ENCODE data around the gene MAP3K5. TPM values are rescaled to one million over a fixed set of nuclear protein-coding genes. Genes with fewer than 3 reads are reported as not detected.

The MAP3K5 gene
- total and polyA plus RNA-seq, 9 of the 15 experiments (the other 6 are each of a cell fraction or from before 2014, with no cell fraction given): 2.2 to 13.0 (median 9.9) TPM

DNA sequence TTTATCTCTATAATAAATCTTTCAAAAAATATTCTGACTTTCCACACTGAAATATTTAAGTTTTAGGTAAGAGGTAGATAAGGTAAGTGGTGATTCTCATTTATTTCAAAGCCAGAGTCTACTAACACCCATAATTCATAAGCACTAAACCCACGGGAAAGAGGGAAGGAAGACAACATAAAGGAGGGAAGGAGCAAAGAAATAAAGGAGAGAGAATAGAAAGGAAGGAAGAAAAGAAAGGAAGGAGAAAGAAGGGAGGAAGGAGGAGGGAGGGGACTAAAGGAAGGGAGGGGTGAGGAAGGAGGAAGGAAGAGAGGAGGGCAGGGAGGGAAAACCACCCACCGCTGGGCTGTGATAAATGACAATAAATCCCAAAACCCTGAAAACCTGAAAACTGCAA lies 25.2 kb downstream of the MAP3K5 start (continued):
- TF ChIP-seq, protein P1, sequence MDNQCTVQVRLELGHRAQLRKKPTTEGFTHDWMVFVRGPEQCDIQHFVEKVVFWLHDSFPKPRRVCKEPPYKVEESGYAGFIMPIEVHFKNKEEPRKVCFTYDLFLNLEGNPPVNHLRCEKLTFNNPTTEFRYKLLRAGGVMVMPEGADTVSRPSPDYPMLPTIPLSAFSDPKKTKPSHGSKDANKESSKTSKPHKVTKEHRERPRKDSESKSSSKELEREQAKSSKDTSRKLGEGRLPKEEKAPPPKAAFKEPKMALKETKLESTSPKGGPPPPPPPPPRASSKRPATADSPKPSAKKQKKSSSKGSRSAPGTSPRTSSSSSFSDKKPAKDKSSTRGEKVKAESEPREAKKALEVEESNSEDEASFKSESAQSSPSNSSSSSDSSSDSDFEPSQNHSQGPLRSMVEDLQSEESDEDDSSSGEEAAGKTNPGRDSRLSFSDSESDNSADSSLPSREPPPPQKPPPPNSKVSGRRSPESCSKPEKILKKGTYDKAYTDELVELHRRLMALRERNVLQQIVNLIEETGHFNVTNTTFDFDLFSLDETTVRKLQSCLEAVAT (IDR thresholded peaks at IDR 0.05): peak in 1 of 2 experiments; percentile 87; a peak in 2 of 4 replicates
- TF ChIP-seq, protein P2, sequence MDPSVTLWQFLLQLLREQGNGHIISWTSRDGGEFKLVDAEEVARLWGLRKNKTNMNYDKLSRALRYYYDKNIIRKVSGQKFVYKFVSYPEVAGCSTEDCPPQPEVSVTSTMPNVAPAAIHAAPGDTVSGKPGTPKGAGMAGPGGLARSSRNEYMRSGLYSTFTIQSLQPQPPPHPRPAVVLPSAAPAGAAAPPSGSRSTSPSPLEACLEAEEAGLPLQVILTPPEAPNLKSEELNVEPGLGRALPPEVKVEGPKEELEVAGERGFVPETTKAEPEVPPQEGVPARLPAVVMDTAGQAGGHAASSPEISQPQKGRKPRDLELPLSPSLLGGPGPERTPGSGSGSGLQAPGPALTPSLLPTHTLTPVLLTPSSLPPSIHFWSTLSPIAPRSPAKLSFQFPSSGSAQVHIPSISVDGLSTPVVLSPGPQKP (CRISPR knock-in tag; IDR thresholded peaks at IDR 0.05): no peak
- peak; percentile 79; the same call in 1 of the 2 replicates for TF ChIP-seq HLTF (IDR thresholded peaks at IDR 0.05)
- no peak for TF ChIP-seq SREBF2 (CRISPR knock-in tag; IDR thresholded peaks at IDR 0.05)
- no peak for TF ChIP-seq SNIP1 (IDR thresholded peaks at IDR 0.05; ENCODE audit: low read depth)
- TF ChIP-seq, protein P3, sequence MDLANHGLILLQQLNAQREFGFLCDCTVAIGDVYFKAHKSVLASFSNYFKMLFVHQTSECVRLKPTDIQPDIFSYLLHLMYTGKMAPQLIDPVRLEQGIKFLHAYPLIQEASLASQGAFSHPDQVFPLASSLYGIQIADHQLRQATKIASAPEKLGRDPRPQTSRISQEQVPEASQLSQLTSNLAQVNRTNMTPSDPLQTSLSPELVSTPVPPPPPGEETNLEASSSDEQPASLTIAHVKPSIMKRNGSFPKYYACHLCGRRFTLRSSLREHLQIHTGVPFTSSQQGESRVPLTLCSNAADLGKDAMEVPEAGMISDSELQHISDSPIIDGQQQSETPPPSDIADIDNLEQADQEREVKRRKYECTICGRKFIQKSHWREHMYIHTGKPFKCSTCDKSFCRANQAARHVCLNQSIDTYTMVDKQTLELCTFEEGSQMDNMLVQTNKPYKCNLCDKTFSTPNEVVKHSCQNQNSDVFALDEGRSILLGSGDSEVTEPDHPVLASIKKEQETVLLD (IDR thresholded peaks at IDR 0.05): 0 out of 2 replicates have a peak, but pooled peaks have one; percentile 58
- TF ChIP-seq, protein P4, sequence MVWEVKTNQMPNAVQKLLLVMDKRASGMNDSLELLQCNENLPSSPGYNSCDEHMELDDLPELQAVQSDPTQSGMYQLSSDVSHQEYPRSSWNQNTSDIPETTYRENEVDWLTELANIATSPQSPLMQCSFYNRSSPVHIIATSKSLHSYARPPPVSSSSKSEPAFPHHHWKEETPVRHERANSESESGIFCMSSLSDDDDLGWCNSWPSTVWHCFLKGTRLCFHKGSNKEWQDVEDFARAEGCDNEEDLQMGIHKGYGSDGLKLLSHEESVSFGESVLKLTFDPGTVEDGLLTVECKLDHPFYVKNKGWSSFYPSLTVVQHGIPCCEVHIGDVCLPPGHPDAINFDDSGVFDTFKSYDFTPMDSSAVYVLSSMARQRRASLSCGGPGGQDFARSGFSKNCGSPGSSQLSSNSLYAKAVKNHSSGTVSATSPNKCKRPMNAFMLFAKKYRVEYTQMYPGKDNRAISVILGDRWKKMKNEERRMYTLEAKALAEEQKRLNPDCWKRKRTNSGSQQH (CRISPR knock-in tag; IDR thresholded peaks at IDR 0.05): 0 out of 2 replicates have a peak, but pooled peaks have one; percentile 74
- peak; percentile 55; the same call in 1 of the 2 replicates for TF ChIP-seq SMARCA4 (IDR thresholded peaks at IDR 0.05)
- TF ChIP-seq, protein P5, sequence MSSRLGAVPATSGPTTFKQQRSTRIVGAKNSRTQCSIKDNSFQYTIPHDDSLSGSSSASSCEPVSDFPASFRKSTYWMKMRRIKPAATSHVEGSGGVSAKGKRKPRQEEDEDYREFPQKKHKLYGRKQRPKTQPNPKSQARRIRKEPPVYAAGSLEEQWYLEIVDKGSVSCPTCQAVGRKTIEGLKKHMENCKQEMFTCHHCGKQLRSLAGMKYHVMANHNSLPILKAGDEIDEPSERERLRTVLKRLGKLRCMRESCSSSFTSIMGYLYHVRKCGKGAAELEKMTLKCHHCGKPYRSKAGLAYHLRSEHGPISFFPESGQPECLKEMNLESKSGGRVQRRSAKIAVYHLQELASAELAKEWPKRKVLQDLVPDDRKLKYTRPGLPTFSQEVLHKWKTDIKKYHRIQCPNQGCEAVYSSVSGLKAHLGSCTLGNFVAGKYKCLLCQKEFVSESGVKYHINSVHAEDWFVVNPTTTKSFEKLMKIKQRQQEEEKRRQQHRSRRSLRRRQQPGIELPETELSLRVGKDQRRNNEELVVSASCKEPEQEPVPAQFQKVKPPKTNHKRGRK (tag; IDR thresholded peaks at IDR 0.05): peak; percentile 83
- TF ChIP-seq, protein P6, sequence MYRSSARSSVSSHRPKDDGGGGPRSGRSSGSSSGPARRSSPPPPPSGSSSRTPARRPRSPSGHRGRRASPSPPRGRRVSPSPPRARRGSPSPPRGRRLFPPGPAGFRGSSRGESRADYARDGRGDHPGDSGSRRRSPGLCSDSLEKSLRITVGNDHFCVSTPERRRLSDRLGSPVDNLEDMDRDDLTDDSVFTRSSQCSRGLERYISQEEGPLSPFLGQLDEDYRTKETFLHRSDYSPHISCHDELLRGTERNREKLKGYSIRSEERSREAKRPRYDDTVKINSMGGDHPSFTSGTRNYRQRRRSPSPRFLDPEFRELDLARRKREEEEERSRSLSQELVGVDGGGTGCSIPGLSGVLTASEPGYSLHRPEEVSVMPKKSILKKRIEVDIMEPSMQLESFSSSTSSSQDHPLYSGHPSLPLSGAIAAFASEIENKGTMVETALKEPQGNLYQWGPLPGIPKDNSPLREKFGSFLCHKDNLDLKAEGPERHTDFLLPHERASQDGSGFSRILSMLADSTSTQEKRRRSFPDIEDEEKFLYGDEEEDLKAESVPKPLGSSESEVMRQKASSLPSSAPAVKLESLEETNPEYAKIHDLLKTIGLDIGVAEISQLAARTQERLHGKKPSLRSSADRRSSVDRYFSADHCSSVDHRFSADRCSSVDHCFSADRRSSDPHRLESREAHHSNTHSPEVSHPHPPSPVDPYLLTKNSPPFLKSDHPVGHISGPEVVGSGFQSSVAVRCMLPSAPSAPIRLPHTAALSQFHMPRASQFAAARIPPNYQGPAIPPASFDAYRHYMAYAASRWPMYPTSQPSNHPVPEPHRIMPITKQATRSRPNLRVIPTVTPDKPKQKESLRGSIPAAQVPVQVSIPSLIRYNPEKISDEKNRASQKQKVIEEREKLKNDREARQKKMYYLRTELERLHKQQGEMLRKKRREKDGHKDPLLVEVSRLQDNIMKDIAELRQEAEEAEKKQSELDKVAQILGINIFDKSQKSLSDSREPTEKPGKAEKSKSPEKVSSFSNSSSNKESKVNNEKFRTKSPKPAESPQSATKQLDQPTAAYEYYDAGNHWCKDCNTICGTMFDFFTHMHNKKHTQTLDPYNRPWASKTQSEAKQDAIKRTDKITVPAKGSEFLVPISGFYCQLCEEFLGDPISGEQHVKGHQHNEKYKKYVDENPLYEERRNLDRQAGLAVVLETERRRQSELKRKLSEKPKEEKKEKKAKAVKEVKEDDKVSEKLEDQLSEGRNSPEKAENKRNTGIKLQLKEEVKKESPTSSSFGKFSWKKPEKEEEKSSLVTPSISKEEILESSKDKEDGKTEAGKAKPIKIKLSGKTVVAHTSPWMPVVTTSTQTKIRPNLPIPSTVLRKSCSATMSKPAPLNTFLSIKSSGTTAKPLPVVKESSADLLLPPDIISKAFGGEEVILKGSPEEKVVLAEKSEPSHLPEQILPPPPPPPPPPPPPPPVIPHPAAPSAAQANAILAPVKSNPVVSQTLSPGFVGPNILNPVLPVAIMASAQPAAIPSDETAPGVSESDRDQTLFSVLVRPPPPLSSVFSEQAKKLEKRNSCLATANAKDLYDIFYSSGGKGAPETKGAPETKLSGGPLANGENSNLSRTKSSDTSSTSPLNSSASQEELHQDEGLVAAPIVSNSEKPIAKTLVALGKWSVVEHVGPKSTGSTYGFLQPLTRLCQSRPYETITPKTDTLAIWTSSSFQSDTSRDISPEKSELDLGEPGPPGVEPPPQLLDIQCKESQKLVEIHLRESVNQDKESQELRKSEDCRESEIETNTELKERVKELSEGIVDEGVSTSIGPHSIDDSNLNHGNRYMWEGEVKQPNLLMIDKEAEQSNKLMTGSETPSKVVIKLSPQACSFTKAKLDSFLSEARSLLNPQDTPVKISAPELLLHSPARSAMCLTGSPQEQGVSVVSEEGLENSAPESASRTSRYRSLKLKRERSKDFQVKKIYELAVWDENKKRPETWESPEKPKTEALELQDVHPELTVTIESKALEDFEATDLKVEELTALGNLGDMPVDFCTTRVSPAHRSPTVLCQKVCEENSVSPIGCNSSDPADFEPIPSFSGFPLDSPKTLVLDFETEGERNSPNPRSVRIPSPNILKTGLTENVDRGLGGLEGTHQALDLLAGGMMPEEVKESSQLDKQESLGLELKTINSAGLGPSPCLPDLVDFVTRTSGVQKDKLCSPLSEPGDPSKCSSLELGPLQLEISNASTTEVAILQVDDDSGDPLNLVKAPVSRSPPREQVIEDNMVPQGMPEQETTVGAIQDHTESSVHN (IDR thresholded peaks at IDR 0.05; ENCODE audit: borderline replicate concordance in 1 of 2, low read depth in 1 of 2): no peak
- peak; percentile 49; the same call in 1 of the 2 replicates for TF ChIP-seq DPF2 (IDR thresholded peaks at IDR 0.05)
- peak; percentile 73 for TF ChIP-seq PCBP2 (IDR thresholded peaks at IDR 0.05; ENCODE audit: low read depth, low read length, poor library complexity, severe bottlenecking)
